Adrenal gland (tissue), 12 donors: ENCODE measurements around the gene MTMR12. TPM values are rescaled to one million over a fixed set of nuclear protein-coding genes. Genes with fewer than 3 reads are reported as not detected.

Experiments
- DNase-seq, 7 donors: peaks; one replicate each; pipeline ENCODE4 v3.0.0-alpha.2; 2019 to 2020
- H3K27ac ChIP-seq, 5 donors: fragments of 200-600 bp; sonication (generic) in 4 of 5; 1 replicate in 3 of 5; 2 replicates in 2 of 5; pipeline versions ENCODE4 v1.5.1 to v1.8.0; 2016 to 2020; ENCODE audit warnings: mild to moderate bottlenecking in 1 of 5
- H3K27me3 ChIP-seq: fragments of 200-600 bp; 2 replicates; pipeline ENCODE4 v1.8.0; 2021
- H3K36me3 ChIP-seq, 2 donors: fragments of 200-600 bp; replicated peaks in 1 of 2; 1 replicate in 1 of 2; 2 replicates in 1 of 2; pipeline versions ENCODE4 v1.5.1 to v1.8.0; 2018 to 2022
- H3K4me1 ChIP-seq, 2 donors: fragments of 200-600 bp; replicated peaks in 1 of 2; 1 replicate in 1 of 2; 2 replicates in 1 of 2; pipeline versions ENCODE4 v1.5.1 to v1.8.0; 2018 to 2021
- H3K4me3 ChIP-seq, 4 donors: fragments of 200-600 bp; sonication (generic) in 3 of 4; one replicate each; pipeline ENCODE4 v1.5.1; 2016 to 2018
- H3K9me3 ChIP-seq, 3 donors: fragments of 200-600 bp; sonication (generic) in 1 of 3; replicated peaks in 1 of 3; 1 replicate in 2 of 3; 2 replicates in 1 of 3; pipeline versions ENCODE4 v1.5.1 to v1.8.0; 2016 to 2021
- POLR2A ChIP-seq, 2 donors: fragments of 450-650 bp; IDR thresholded peaks; one replicate each; pipeline ENCODE4 v1.6.1; 2017; ENCODE audit warnings: antibody characterized with exemption in 2 of 2, mild to moderate bottlenecking in 2 of 2, moderate library complexity in 1 of 2
- WGBS, 4 donors: extraction: QIAGEN DNeasy Blood & Tissue Kit in 2 of 4; methylation state at CpG; one replicate each; pipeline versions ENCODE4 v1.1.5 to v1.1.7; 2013 to 2017; 5-methylcytosine and 5-hydroxymethylcytosine counted together
- intact Hi-C, 2 donors: fragments of 100-400 bp; cut with DNase I; formaldehyde crosslinking; loops; one replicate each; pipeline versions ENCODE4 v1.14.1 to v1.15.0; 2022 to 2023
- polyA plus RNA-seq, 3 donors: library from polyadenylated mRNA; stranded (reverse); fragments of 200-250 nt in 2 of 3; fragments of 350-450 nt in 1 of 3; fragmentation: Illumina TruSeq in 1 of 3; extraction: RNeasy Lipid Tissue Mini Kit (QIAGEN cat#74804) in 1 of 3; gene quantifications; one replicate each; pipeline ENCODE4 v1.2.3, GENCODE V29; 2013 to 2014
- total RNA-seq, 9 donors: library from RNA; depleted of rRNA in 4 of 9; stranded (reverse); fragments of >200 nt in 4 of 9; fragments of 120-200 nt in 1 of 9; fragmentation: NEBNext Ultra II Directional in 1 of 9; extraction: Animal tissue kit (Norgen Biotek cat#: 25700) in 1 of 9; gene quantifications; one replicate each; pipeline versions ENCODE4 v1.1.0 to v1.2.4, GENCODE V29; 2013 to 2023
- TF ChIP-seq, protein P1 (sequence below), 6 experiments: fragments of 450-650 bp in 4 of 6; fragments of 200-600 bp in 2 of 6; sonication (generic) in 1 of 6; IDR thresholded peaks; 1 replicate in 5 of 6; 2 replicates in 1 of 6; pipeline versions ENCODE4 v1.5.1 to v1.8.0; 2016 to 2021; ENCODE audit warnings: antibody characterized with exemption in 6 of 6, mild to moderate bottlenecking in 2 of 6, moderate library complexity in 1 of 6
- donor health status: healthy with polysubstance abuse.
- donor health status: Bipolar disorder and iron deficiency.
- donor health status: DM: yes; HTN: yes; CAD: no.
- donor health status: DM: no; HTN: no; CAD: no.
- donor health status: DM: no; HTN: no; CAD: no.
- donor health status: DM: yes; HTN: yes; CAD: no.

MTMR12 gene
- total and polyA plus RNA-seq, 12 donors: 4.5 to 30.7 (median 22.9) TPM

DNA sequence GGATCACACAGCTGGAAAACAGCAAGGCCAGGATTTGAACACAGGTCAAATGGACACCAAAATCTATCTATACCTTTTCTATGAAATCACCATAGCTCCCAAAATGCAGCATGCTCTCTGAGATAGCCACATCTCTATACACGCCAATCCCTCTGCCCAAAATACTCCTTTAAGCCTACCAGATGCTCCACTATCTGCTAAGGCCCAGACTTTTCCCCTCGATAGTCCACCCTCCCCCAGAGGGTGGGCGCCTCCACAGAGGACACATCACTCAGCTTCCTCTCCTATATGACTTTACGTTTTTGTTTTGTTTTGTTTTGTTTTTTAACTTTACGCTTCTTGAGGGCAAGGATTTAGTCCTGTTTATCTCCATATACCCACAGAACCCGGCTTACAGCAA, 46.8 kb downstream of the MTMR12 start:
- H3K27ac ChIP-seq: no peak overlapping the region
- intact Hi-C loops: no loop called here
- TF ChIP-seq POLR2A (IDR thresholded peaks at IDR 0.05): no peak
- TF ChIP-seq, protein P1, sequence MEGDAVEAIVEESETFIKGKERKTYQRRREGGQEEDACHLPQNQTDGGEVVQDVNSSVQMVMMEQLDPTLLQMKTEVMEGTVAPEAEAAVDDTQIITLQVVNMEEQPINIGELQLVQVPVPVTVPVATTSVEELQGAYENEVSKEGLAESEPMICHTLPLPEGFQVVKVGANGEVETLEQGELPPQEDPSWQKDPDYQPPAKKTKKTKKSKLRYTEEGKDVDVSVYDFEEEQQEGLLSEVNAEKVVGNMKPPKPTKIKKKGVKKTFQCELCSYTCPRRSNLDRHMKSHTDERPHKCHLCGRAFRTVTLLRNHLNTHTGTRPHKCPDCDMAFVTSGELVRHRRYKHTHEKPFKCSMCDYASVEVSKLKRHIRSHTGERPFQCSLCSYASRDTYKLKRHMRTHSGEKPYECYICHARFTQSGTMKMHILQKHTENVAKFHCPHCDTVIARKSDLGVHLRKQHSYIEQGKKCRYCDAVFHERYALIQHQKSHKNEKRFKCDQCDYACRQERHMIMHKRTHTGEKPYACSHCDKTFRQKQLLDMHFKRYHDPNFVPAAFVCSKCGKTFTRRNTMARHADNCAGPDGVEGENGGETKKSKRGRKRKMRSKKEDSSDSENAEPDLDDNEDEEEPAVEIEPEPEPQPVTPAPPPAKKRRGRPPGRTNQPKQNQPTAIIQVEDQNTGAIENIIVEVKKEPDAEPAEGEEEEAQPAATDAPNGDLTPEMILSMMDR (IDR thresholded peaks at IDR 0.05): no peak
- peaks cover 0 to 60% of the 10 kb centered on the region in 2 donors for H3K36me3 ChIP-seq
- peaks cover 0 to 7% of the 10 kb centered on the region in 2 donors for H3K4me1 ChIP-seq
- no peak for DNase-seq
- no peaks in the 10 kb centered on the region for H3K9me3 ChIP-seq
- WGBS, 4 donors: 90 to 97% (median 92%) methylated on average over 6 of the region's 6 CpGs
- H3K27me3 ChIP-seq: no peaks in the 10 kb centered on the region
- H3K4me3 ChIP-seq: no peak overlapping the region

DNA sequence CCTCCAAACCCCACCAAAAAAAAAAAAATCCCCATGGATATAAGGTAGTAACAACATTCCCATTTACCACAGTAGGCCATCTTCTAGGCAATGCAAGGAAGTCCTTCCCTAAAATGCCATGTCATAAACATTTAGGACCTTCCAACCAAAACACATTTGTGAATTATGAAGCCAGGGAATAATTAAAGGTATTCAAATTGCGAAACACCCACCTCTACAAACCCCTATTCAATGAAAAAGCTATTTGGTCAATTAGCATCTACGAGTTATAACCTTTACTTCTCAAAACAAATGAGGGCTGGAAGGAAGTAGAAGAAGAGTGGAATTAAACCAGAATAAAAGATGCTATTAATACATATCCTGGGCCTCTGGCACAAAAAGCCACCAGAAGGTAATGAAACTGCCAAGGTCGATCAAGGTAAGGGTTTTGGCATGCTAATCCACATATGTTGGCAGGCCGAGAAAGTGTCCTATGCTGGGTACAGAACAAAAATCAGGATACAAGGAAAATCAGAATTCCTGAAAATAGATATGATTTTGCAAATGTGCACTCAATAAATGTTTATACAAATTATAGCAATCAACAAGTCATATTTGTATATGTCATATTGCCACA, 47.7 kb downstream of the MTMR12 start:
- Histone ChIP-seq H3K4me1 (peaks cover 4 to 15% of the 10 kb centered on the region in 2 donors), H3K27me3 (no peaks in the 10 kb centered on the region), H3K9me3 (no peaks in the 10 kb centered on the region), H3K4me3 (no peak overlapping the region), H3K36me3 (peaks cover 0 to 53% of the 10 kb centered on the region in 2 donors), H3K27ac (no peak overlapping the region)
- DNase-seq: no peak
- no peak for TF ChIP-seq POLR2A (IDR thresholded peaks at IDR 0.05)
- TF ChIP-seq, protein P1 (IDR thresholded peaks at IDR 0.05): no peak
- intact Hi-C loops: no loop called here
- 69 to 83% (median 78%) methylated on average over 4 of the region's 4 CpGs for WGBS, 4 donors

DNA sequence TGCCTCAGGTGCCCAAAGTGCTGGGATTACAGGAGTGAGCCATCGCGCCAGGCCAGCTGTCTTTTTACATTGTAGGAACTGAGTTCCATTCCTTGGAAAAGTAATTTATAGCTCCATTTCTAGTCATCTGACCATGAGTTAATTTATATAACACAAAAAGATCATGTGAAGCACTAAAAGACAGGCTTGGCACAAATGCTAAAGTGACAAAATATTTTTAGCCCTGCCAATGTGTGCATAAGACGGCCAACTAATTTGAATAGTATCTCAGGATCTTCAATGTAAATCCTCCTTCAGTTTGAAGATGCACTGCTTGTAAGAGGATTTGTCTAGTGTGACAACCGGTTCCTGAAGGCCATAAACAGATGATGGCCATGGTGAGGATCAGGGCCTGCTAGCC, 49.1 kb downstream of the MTMR12 start:
- 86 to 92% (median 91%) methylated on average over 4 of the region's 4 CpGs for WGBS, 4 donors
- no peak overlapping the region for H3K4me3 ChIP-seq
- no peak for DNase-seq
- peaks cover 0 to 39% of the 10 kb centered on the region in 2 donors for H3K36me3 ChIP-seq
- H3K9me3 ChIP-seq: no peaks in the 10 kb centered on the region
- no peak overlapping the region for H3K27ac ChIP-seq
- no peak for TF ChIP-seq POLR2A (IDR thresholded peaks at IDR 0.05)
- TF ChIP-seq, protein P1 (IDR thresholded peaks at IDR 0.05): no peak
- intact Hi-C loops: no loop called here
- no peaks in the 10 kb centered on the region for H3K27me3 ChIP-seq
- H3K4me1 ChIP-seq: peaks cover 4 to 15% of the 10 kb centered on the region in 2 donors

DNA sequence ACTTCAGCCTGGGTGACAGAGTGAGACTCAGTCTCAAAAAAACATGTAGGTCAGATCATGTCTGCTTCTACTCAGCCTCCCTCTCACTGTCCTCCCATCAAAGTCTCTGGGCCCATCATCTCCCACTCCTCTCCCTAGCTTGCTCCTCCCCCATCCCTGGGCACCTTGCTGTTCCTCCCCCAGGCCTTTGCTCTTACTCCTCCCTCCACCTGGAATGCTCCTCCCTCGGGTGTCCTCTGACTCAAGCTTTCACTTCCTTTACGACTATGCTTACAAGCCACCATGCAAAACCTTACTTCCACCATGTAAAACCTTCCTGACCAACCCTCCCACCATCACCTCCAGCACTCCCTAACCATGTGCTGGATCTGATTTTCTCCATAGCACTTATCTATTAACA, 51.5 kb downstream of the MTMR12 start:
- H3K36me3 ChIP-seq: peaks cover 0 to 24% of the 10 kb centered on the region in 2 donors
- 62 to 75% (median 65%) methylated on average over 2 of the region's 2 CpGs for WGBS, 4 donors
- peak overlapping the region in 3 of 5 donors; percentile 26 to 67 (median 63) for H3K27ac ChIP-seq

More for the DNA sequence above, 51.5 kb downstream of the MTMR12 start:
- intact Hi-C loops: no loop called here
- H3K4me3 ChIP-seq: no peak overlapping the region
- no peaks in the 10 kb centered on the region for H3K27me3 ChIP-seq
- TF ChIP-seq, protein P1 (IDR thresholded peaks at IDR 0.05): no peak
- TF ChIP-seq POLR2A (IDR thresholded peaks at IDR 0.05): no peak
- peaks cover 4 to 15% of the 10 kb centered on the region in 2 donors for H3K4me1 ChIP-seq
- H3K9me3 ChIP-seq: no peaks in the 10 kb centered on the region
- DNase-seq: no peak
